ENCODE results near the gene ADSL.

DNA sequence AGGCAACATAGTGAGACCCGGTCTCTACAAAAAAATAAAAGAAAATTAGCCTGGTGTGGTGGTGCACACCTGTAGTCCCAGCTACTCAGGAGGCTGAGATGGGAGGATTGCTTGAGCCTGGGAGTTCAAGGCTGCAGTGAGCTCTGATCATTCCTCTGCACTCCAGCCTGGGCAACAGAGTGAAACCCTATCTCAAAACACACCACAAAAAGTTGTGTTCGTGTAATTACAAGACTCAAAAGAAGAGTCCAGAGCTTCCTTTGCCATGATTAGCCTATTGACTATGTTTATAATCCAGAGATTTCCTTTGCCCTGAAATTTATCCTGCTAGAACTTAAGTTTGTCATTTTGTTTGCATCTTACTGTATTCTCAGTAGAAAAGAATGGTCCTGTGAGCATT is 45.1 kb downstream of the ADSL start:
- TF ChIP-seq, protein P1, sequence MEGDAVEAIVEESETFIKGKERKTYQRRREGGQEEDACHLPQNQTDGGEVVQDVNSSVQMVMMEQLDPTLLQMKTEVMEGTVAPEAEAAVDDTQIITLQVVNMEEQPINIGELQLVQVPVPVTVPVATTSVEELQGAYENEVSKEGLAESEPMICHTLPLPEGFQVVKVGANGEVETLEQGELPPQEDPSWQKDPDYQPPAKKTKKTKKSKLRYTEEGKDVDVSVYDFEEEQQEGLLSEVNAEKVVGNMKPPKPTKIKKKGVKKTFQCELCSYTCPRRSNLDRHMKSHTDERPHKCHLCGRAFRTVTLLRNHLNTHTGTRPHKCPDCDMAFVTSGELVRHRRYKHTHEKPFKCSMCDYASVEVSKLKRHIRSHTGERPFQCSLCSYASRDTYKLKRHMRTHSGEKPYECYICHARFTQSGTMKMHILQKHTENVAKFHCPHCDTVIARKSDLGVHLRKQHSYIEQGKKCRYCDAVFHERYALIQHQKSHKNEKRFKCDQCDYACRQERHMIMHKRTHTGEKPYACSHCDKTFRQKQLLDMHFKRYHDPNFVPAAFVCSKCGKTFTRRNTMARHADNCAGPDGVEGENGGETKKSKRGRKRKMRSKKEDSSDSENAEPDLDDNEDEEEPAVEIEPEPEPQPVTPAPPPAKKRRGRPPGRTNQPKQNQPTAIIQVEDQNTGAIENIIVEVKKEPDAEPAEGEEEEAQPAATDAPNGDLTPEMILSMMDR (conservative IDR thresholded peaks at IDR 0.05) = no peak
- no peak for TF ChIP-seq ZFX (IDR thresholded peaks at IDR 0.05)

Measured in C4-2B (cell line).